MM.1S (cell line): ENCODE data around the gene TMEM244.

Experiments used
- CTCF ChIP-seq: fragments of 300-600 bp; sonication (generic); IDR thresholded peaks from 2 replicates; pipeline ENCODE4 v1.5.1; 2016; ENCODE audit warnings: antibody characterized with exemption, low read length, mixed read lengths
- EZH2phosphoT487 ChIP-seq: fragments of 300-600 bp; sonication (generic); IDR thresholded peaks from 2 replicates; pipeline ENCODE4 v1.6.1; 2018; ENCODE audit warnings: antibody characterized with exemption, low read length

- no peak for TF ChIP-seq CTCF
- TF ChIP-seq EZH2phosphoT487, result no peak
These were observed 71.1 kb downstream of the TMEM244 start for GRCh38 chr6:129789974-129790373.
